Panc1 (cell line): Measurements from ENCODE around the gene HCFC1. TPM values are rescaled to one million over a fixed set of nuclear protein-coding genes. Genes with fewer than 3 reads are reported as not detected.
A peak's percentile ranks its signal among the peaks of the same experiment; 100 is the strongest.
"Not testable (repeated sequence)": the region's sequence is repeated elsewhere in the genome, so short reads cannot be mapped to it uniquely, and the experiment has no call there.

ENCODE experiments used
- ATAC-seq: fragments of 200-7000 bp; cut with Tn5 transposase; 2 replicates; pipeline ENCODE4 v1.9.1; 2020; ENCODE audit warnings: mild to moderate bottlenecking, moderate library complexity
- BruUV-seq: library from RNA; stranded (reverse); fragments of 400-500 nt; replicated peaks from 2 replicates; lab custom pipeline; 2021; lab: Mats Ljungman, UMichigan
- CTCF ChIA-PET: fragments of 300-600 bp; sonication (Branson Sonifier 250); formaldehyde crosslinking; loops from one replicate; lab custom pipeline; 2022; ENCODE audit warnings: antibody characterized with exemption; lab: Charles Lee
- POLR2A ChIA-PET: fragments of 300-600 bp; sonication (Branson Sonifier 250); formaldehyde crosslinking; loops from one replicate; lab custom pipeline; 2022; ENCODE audit warnings: antibody characterized with exemption; lab: Charles Lee
- DNase-seq: peaks from one replicate; pipeline ENCODE4 v3.0.0-alpha.2; 2010; ENCODE audit warnings: low read depth, low spot score
- H3K27ac ChIP-seq: 2 replicates; pipeline ENCODE4 v1.5.1; 2011; ENCODE audit warnings: mild to moderate bottlenecking, low read length, inconsistent platforms
- H3K27me3 ChIP-seq: fragments of 200-500 bp; sonication (Bioruptor generic); 2 replicates; pipeline ENCODE4 v1.6.0; 2014; ENCODE audit warnings: low read length, inconsistent platforms; ENCODE audit not compliant: control insufficient read depth, insufficient read depth
- H3K36me3 ChIP-seq: fragments of 200-500 bp; sonication (Bioruptor generic); 2 replicates; pipeline ENCODE4 v1.5.1; 2014; ENCODE audit warnings: inconsistent platforms, mild to moderate bottlenecking, low read length, moderate library complexity; ENCODE audit not compliant: control insufficient read depth, insufficient read depth
- H3K4me1 ChIP-seq: 2 replicates; pipeline ENCODE4 v1.5.1; 2011; ENCODE audit warnings: inconsistent platforms, mild to moderate bottlenecking, low read length, moderate library complexity; ENCODE audit not compliant: control insufficient read depth, insufficient read depth
- H3K4me3 ChIP-seq, 2 experiments: 2 replicates each; pipeline ENCODE4 v1.5.1; 2011 to 2012; ENCODE audit warnings: low read depth in 2 of 2, low read length in 2 of 2, mild to moderate bottlenecking in 2 of 2, inconsistent platforms in 1 of 2, moderate library complexity in 1 of 2
- H3K9me3 ChIP-seq: fragments of 200-500 bp; sonication (Bioruptor generic); 2 replicates; pipeline ENCODE4 v1.5.1; 2014; ENCODE audit warnings: low read depth, mild to moderate bottlenecking, inconsistent platforms, low read length, moderate library complexity; ENCODE audit not compliant: control insufficient read depth, insufficient read depth
- POLR2AphosphoS5 ChIP-seq: IDR thresholded peaks from 2 replicates; pipeline ENCODE4 v1.6.1; 2012; ENCODE audit warnings: mild to moderate bottlenecking, low read depth, low read length, moderate library complexity
- SIN3A ChIP-seq: IDR thresholded peaks from 2 replicates; pipeline ENCODE4 v1.6.1; 2012; ENCODE audit warnings: low read depth, mild to moderate bottlenecking, low read length, moderate library complexity, borderline replicate concordance; ENCODE audit not compliant: insufficient read depth
- TCF7L2 ChIP-seq: IDR thresholded peaks from 2 replicates; pipeline ENCODE4 v1.6.1; 2011; ENCODE audit warnings: mild to moderate bottlenecking, low read depth, low read length, inconsistent platforms
- in situ Hi-C: cut with HindIII; loops from 2 replicates; pipeline ENCODE4 v1.10.0; 2016; ENCODE audit warnings: low sequenced_read_pairs, low pct_unique_long_range_greater_than_20kb
- intact Hi-C: fragments of 100-400 bp; cut with micrococcal nuclease; formaldehyde crosslinking; loops from one replicate; pipeline ENCODE4 v1.10.0; 2022; ENCODE audit not compliant: unreplicated experiment
- total RNA-seq: library from RNA; stranded (reverse); gene quantifications from one replicate; pipeline ENCODE4 v1.2.1, GENCODE V29; 2021; ENCODE audit not compliant: unreplicated experiment
- TF ChIP-seq, protein P1 (sequence below): fragments of 450-650 bp; IDR thresholded peaks from 2 replicates; pipeline ENCODE4 v1.5.1; 2017; ENCODE audit warnings: mild to moderate bottlenecking
- TF ChIP-seq, protein P2 (sequence below), 2 experiments: IDR thresholded peaks; 2 replicates each; pipeline ENCODE4 v1.6.1; 2011 to 2012; ENCODE audit warnings: low read depth in 2 of 2, control low read depth in 1 of 2, low read length in 1 of 2, mild to moderate bottlenecking in 1 of 2, moderate library complexity in 1 of 2; ENCODE audit not compliant: insufficient read depth in 1 of 2

HCFC1 gene
- total RNA-seq, 1 experiment from 2014 or later, result 113 TPM

DNA sequence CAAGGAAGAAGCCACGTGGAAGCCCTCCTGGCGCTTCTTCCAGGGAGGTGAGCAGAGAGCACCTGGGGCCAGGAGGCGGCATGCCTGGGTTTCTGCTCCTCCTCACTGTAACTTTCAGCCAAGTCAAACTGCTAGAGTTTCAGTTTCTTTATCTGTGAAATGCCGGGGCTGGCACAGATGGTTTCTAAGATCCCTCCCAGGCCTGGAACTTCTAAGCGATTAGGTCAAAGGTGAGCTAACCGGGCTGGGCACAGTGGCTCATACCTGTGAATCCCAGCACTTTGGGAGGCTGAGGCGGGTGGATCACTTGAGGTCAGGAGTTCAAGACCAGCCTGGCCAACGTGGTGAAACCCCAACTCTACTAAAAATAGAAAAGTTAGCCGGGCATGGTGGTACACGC is 8.8 kb upstream of the HCFC1 start:
- H3K27me3 ChIP-seq, intact Hi-C loops, POLR2A ChIA-PET, BruUV-seq, H3K9me3 ChIP-seq, H3K36me3 ChIP-seq, CTCF ChIA-PET, in situ Hi-C loops, DNase-seq, ATAC-seq, H3K27ac ChIP-seq, H3K4me3 ChIP-seq, H3K4me1 ChIP-seq: not testable (repeated sequence)

DNA sequence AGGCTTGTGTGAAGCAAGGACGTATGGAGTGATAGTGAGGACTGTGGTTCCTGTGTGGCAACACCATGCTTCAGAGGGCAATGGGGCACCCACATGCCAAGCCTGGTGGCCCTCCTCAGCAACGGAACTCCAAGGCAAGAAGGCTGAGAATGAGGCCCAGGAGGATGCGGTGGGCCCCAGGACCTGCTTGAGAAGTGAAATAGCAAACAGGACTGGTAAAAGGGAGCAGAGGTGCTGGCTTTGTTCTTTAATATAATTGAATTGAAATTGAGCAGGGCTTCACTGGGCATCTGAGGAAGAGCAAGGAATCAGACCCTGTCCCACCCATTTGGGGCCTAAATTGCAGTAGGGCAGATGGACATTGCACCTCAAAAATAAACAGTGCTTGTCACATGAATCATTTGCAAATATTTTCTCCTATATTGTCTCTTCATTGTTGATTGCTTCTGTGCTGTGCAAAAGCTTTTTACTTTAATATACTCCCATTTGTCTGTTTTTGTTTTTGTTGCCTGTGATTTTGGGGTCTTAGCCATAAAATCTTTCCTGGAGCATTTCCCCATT is 3.2 kb upstream of the HCFC1 start:
- BruUV-seq, result no TSS peak
- ChIA-PET CTCF (no interaction called here), POLR2A (no interaction called here)
- Histone ChIP-seq H3K36me3 (no peaks in the 10 kb centered on the region; the same call in 1 of the 2 replicates), H3K4me1 (peaks cover 12% of the 10 kb centered on the region), H3K9me3 (no peaks in the 10 kb centered on the region), H3K27ac (peak overlapping the region; percentile 100), H3K4me3 (no peak overlapping the region), H3K27me3 (no peaks in the 10 kb centered on the region)
- in situ Hi-C loops, result no loop called here
- DNase-seq (no peak), ATAC-seq (no peak)
- intact Hi-C loops, result no loop called here
- TF ChIP-seq, protein P1, sequence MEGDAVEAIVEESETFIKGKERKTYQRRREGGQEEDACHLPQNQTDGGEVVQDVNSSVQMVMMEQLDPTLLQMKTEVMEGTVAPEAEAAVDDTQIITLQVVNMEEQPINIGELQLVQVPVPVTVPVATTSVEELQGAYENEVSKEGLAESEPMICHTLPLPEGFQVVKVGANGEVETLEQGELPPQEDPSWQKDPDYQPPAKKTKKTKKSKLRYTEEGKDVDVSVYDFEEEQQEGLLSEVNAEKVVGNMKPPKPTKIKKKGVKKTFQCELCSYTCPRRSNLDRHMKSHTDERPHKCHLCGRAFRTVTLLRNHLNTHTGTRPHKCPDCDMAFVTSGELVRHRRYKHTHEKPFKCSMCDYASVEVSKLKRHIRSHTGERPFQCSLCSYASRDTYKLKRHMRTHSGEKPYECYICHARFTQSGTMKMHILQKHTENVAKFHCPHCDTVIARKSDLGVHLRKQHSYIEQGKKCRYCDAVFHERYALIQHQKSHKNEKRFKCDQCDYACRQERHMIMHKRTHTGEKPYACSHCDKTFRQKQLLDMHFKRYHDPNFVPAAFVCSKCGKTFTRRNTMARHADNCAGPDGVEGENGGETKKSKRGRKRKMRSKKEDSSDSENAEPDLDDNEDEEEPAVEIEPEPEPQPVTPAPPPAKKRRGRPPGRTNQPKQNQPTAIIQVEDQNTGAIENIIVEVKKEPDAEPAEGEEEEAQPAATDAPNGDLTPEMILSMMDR, result no peak
- no peak for TF ChIP-seq SIN3A
- TF ChIP-seq TCF7L2, result no peak
- TF ChIP-seq, protein P2, sequence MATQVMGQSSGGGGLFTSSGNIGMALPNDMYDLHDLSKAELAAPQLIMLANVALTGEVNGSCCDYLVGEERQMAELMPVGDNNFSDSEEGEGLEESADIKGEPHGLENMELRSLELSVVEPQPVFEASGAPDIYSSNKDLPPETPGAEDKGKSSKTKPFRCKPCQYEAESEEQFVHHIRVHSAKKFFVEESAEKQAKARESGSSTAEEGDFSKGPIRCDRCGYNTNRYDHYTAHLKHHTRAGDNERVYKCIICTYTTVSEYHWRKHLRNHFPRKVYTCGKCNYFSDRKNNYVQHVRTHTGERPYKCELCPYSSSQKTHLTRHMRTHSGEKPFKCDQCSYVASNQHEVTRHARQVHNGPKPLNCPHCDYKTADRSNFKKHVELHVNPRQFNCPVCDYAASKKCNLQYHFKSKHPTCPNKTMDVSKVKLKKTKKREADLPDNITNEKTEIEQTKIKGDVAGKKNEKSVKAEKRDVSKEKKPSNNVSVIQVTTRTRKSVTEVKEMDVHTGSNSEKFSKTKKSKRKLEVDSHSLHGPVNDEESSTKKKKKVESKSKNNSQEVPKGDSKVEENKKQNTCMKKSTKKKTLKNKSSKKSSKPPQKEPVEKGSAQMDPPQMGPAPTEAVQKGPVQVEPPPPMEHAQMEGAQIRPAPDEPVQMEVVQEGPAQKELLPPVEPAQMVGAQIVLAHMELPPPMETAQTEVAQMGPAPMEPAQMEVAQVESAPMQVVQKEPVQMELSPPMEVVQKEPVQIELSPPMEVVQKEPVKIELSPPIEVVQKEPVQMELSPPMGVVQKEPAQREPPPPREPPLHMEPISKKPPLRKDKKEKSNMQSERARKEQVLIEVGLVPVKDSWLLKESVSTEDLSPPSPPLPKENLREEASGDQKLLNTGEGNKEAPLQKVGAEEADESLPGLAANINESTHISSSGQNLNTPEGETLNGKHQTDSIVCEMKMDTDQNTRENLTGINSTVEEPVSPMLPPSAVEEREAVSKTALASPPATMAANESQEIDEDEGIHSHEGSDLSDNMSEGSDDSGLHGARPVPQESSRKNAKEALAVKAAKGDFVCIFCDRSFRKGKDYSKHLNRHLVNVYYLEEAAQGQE (IDR thresholded peaks at IDR 0.05; ENCODE audit: insufficient read depth in 1 of 2, low read depth in 2 of 2, low read length in 1 of 2), result no peak

DNA sequence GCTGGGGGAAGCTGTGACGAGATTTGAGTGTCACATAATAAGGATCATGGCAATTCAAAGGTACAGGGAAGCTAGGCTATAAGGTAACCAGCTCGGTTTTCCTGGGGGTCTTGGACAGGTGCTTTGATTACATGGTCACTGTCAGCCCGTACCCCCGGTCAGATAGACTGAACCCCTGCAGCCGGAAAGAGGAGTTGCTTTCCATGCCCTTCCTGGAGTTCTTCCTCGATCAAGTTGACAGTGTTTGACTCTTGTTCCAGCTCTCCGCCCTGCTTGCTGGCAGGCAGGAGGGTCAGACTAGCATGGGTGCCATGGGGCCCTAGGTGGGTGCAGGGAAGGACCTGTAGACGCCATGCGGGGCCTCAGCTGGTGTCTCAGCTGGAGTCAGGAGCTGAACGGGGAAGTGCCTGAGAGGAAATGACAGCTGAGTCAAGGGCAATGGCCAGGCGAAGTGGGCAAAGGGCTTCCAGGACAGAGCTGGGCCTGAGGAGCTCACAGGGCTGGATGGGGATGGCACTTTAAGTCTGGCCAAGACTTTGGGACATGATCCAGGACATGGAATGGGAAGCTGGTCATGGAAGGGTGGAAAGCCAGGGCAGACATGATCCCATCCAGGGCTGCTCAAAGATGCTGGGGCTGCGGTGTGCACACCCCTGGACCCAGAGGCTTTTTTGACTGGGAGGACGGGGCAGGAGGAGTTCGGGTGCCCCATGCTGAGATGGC is 2.5 kb upstream of the HCFC1 start:
- H3K36me3 ChIP-seq, result no peaks in the 10 kb centered on the region; the same call in 1 of the 2 replicates
- H3K4me1 ChIP-seq, result peaks cover 12% of the 10 kb centered on the region
- POLR2A ChIA-PET, result no interaction called here
- in situ Hi-C loops, result no loop called here
- no peak for TF ChIP-seq TCF7L2
- TF ChIP-seq, protein P1, result no peak
- no peak for TF ChIP-seq SIN3A
- TF ChIP-seq, protein P2 (IDR thresholded peaks at IDR 0.05; ENCODE audit: insufficient read depth in 1 of 2, low read depth in 2 of 2, low read length in 1 of 2), result no peak
- no peak for TF ChIP-seq POLR2AphosphoS5
- ATAC-seq (no peak), DNase-seq (no peak)
- no peaks in the 10 kb centered on the region for H3K9me3 ChIP-seq
- H3K27ac ChIP-seq, result peak overlapping the region; percentile 100
- H3K27me3 ChIP-seq, result no peaks in the 10 kb centered on the region
- intact Hi-C loops, result no loop called here
- CTCF ChIA-PET, result interaction anchor here (0.6 kb wide), 1 partner anchor 26 kb away, joined by 3 read pairs; no protein-coding TSS in a partner anchor
- BruUV-seq, result no TSS peak
- peak overlapping the region; percentile 90 to 98; a peak in 3 of 4 replicates for H3K4me3 ChIP-seq
